PC-9 (cell line): Measurements from ENCODE around the gene FOXI2. TPM values are rescaled to one million over a fixed set of nuclear protein-coding genes. Genes with fewer than 3 reads are reported as not detected.

ENCODE experiments used
- BruUV-seq: library from RNA; stranded (reverse); fragments of 400-500 nt; replicated peaks from 2 replicates; lab custom pipeline; 2021; lab: Mats Ljungman, UMichigan
- CTCF ChIA-PET: fragments of 300-600 bp; sonication (Branson Sonifier 250); formaldehyde crosslinking; loops from one replicate; lab custom pipeline; 2022; ENCODE audit warnings: antibody characterized with exemption; lab: Charles Lee
- POLR2A ChIA-PET: fragments of 300-600 bp; sonication (Branson Sonifier 250); formaldehyde crosslinking; loops from one replicate; lab custom pipeline; 2022; ENCODE audit warnings: antibody characterized with exemption; ENCODE audit not compliant: unreplicated experiment; lab: Charles Lee
- DNase-seq, 2 experiments: peaks; one replicate each; pipeline versions ENCODE4 v3.0.0 to v3.0.0-alpha.2; 2015 to 2022; ENCODE audit warnings: mixed read lengths in 1 of 2
- H2AFZ ChIP-seq: fragments of 200-600 bp; sonication (generic); 2 replicates; pipeline ENCODE4 v1.8.1; 2017; ENCODE audit warnings: antibody characterized with exemption
- H3F3A ChIP-seq: fragments of 200-600 bp; sonication (generic); 2 replicates; pipeline ENCODE4 v1.8.1; 2017; ENCODE audit warnings: antibody characterized with exemption, mild to moderate bottlenecking, low read depth; ENCODE audit not compliant: insufficient read depth
- H3K27ac ChIP-seq: fragments of 200-600 bp; sonication (generic); 2 replicates; pipeline ENCODE4 v1.6.1; 2016; ENCODE audit warnings: mixed run types
- H3K27me3 ChIP-seq: fragments of 200-600 bp; sonication (generic); 2 replicates; pipeline ENCODE4 v1.6.1; 2016; ENCODE audit warnings: low read depth, mixed run types; ENCODE audit not compliant: insufficient read depth
- H3K36me3 ChIP-seq: fragments of 200-600 bp; sonication (generic); 2 replicates; pipeline ENCODE4 v1.6.1; 2016; ENCODE audit warnings: low read depth, mixed run types
- H3K4me1 ChIP-seq: fragments of 200-600 bp; sonication (generic); replicated peaks from 2 replicates; pipeline ENCODE4 v1.6.1; 2016; ENCODE audit warnings: mixed run types; ENCODE audit not compliant: insufficient read depth
- H3K4me2 ChIP-seq: fragments of 200-600 bp; sonication (generic); 2 replicates; pipeline ENCODE4 v1.6.1; 2017; ENCODE audit warnings: mixed run types
- H3K4me3 ChIP-seq: fragments of 200-600 bp; sonication (generic); 2 replicates; pipeline ENCODE4 v1.6.1; 2016; ENCODE audit warnings: mixed run types
- H3K79me2 ChIP-seq: fragments of 200-600 bp; sonication (generic); 2 replicates; pipeline ENCODE4 v1.6.1; 2017; ENCODE audit warnings: low read depth, mixed run types
- H3K9me2 ChIP-seq: fragments of 200-600 bp; sonication (generic); 2 replicates; pipeline ENCODE4 v1.8.1; 2017; ENCODE audit warnings: mild to moderate bottlenecking; ENCODE audit not compliant: insufficient read depth
- H3K9me3 ChIP-seq: fragments of 200-600 bp; sonication (generic); 2 replicates; pipeline ENCODE4 v1.8.1; 2016; ENCODE audit warnings: low read depth; ENCODE audit not compliant: insufficient read depth
- H4K20me1 ChIP-seq: fragments of 200-600 bp; sonication (generic); 2 replicates; pipeline ENCODE4 v1.8.1; 2017; ENCODE audit not compliant: insufficient read depth
- EZH2 ChIP-seq: fragments of 200-600 bp; sonication (generic); IDR thresholded peaks from 2 replicates; pipeline ENCODE4 v1.8.0; 2017; ENCODE audit warnings: antibody characterized with exemption, low read depth
- intact Hi-C: fragments of 100-400 bp; cut with micrococcal nuclease; formaldehyde crosslinking; loops from one replicate; pipeline ENCODE4 v1.10.0; 2022; ENCODE audit not compliant: unreplicated experiment
- total RNA-seq: library from RNA; stranded (reverse); gene quantifications from 2 replicates; pipeline ENCODE4 v1.2.3, GENCODE V29; 2021
- TF ChIP-seq, protein P1 (sequence below): fragments of 200-600 bp; sonication (generic); conservative IDR thresholded peaks from 2 replicates; pipeline ENCODE4 v1.6.1; 2017; ENCODE audit warnings: mixed run types, antibody characterized with exemption, mild to moderate bottlenecking, moderate library complexity

FOXI2 gene
- total RNA-seq, 1 experiment from 2014 or later = not detected

DNA sequence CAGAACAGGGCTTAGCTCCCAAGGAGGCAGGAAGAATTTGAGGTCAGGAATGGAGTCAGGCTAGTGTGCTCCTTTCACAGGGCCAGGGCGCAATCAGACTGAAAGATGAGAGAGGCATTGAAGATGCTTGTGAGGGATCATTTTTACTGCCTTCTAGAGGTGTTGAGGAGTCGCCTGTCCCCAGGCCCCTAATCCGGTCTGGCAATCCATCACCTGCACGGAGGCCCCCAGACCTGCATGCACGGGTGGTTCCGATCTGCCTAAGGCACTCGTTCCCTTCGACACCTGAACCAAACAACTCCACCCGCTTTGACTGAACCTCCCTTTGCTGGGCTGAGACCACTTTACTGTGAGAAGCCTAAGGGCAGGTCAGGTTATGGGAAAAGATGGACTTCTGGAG is 8.0 kb downstream of the FOXI2 start:
- intact Hi-C loops = no loop called here
- no TSS peak for BruUV-seq

DNA sequence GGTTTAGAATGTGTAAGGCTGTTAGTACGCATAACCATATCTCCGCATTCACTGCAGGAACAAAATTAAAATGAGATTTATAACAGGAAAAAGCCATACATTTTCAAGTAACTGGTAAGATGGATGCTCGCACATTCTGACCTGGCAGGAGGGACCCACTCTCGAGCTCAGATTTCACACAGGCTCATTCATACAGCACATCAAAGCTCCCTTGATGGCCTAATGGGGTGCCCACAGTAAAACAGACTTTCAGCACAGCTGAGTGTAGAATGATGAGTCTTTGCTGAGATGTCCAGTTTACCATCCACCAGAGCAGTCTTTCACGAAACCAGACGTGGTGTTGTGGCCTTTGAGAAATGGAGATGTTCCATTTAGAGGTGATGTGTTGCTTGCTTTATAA is 8.9 kb downstream of the FOXI2 start:
- no peak overlapping the region for H3K27ac ChIP-seq
- ChIA-PET POLR2A (interaction anchor here (0.7 kb wide), 1 partner anchor 202 kb away, joined by 3 read pairs; no protein-coding TSS in a partner anchor), CTCF (no interaction called here)
- no peaks in the 10 kb centered on the region for H4K20me1 ChIP-seq
- no peak overlapping the region for H2AFZ ChIP-seq
- no peak overlapping the region for H3K4me3 ChIP-seq
- peaks cover 3% of the 10 kb centered on the region; the same call in 1 of the 2 replicates for H3K27me3 ChIP-seq
- H3K4me2 ChIP-seq = no peak overlapping the region
- intact Hi-C loops = no loop called here
- no peaks in the 10 kb centered on the region for H3F3A ChIP-seq
- BruUV-seq = no TSS peak
- no peaks in the 10 kb centered on the region for H3K79me2 ChIP-seq
- H3K9me3 ChIP-seq = no peaks in the 10 kb centered on the region
- no peaks in the 10 kb centered on the region for H3K4me1 ChIP-seq
- no peaks in the 10 kb centered on the region for H3K9me2 ChIP-seq
- DNase-seq = no peak
- no peaks in the 10 kb centered on the region for H3K36me3 ChIP-seq
- TF ChIP-seq EZH2 = no peak
- TF ChIP-seq, protein P1, sequence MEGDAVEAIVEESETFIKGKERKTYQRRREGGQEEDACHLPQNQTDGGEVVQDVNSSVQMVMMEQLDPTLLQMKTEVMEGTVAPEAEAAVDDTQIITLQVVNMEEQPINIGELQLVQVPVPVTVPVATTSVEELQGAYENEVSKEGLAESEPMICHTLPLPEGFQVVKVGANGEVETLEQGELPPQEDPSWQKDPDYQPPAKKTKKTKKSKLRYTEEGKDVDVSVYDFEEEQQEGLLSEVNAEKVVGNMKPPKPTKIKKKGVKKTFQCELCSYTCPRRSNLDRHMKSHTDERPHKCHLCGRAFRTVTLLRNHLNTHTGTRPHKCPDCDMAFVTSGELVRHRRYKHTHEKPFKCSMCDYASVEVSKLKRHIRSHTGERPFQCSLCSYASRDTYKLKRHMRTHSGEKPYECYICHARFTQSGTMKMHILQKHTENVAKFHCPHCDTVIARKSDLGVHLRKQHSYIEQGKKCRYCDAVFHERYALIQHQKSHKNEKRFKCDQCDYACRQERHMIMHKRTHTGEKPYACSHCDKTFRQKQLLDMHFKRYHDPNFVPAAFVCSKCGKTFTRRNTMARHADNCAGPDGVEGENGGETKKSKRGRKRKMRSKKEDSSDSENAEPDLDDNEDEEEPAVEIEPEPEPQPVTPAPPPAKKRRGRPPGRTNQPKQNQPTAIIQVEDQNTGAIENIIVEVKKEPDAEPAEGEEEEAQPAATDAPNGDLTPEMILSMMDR = no peak

More for the DNA sequence above, 8.0 kb downstream of the FOXI2 start:
- Histone ChIP-seq H4K20me1 (no peaks in the 10 kb centered on the region), H3K4me2 (no peak overlapping the region), H3K27ac (no peak overlapping the region), H3K27me3 (peaks cover 3% of the 10 kb centered on the region; the same call in 1 of the 2 replicates), H2AFZ (no peak overlapping the region), H3K9me3 (no peaks in the 10 kb centered on the region), H3K9me2 (no peaks in the 10 kb centered on the region), H3K4me3 (no peak overlapping the region), H3K4me1 (no peaks in the 10 kb centered on the region), H3F3A (no peaks in the 10 kb centered on the region), H3K36me3 (no peaks in the 10 kb centered on the region), H3K79me2 (no peaks in the 10 kb centered on the region)
- TF ChIP-seq, protein P1 = no peak
- DNase-seq = no peak
- ChIA-PET CTCF (no interaction called here), POLR2A (no interaction called here)

DNA sequence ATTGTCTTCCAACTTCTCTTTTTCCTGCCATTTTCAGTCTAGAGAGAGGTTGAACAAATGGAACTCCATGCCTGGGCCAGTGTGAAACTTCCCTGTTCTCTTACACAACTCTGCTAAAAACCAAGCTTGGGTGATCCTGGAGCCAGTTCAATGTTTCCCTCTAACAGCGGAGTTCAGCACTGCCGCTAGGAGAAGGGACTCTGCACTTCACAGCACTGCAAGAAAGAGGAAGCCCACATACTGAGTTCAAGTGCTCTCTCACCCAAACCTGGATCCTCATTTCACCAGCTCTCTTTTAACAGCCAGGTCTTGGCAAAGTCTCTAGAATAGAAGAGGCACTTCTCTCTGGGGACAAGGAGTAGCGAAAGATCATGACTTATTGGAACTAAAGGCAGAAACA is 18.8 kb downstream of the FOXI2 start:
- peaks cover 6% of the 10 kb centered on the region; the same call in 1 of the 2 replicates for H3K27me3 ChIP-seq
- no peak overlapping the region for H3K4me3 ChIP-seq
- no peak overlapping the region for H3K4me2 ChIP-seq
- H3F3A ChIP-seq = no peaks in the 10 kb centered on the region
- H3K79me2 ChIP-seq = no peaks in the 10 kb centered on the region
- DNase-seq = no peak
- no peak overlapping the region for H2AFZ ChIP-seq
- TF ChIP-seq, protein P1 = no peak
- TF ChIP-seq EZH2 = no peak
- H3K9me2 ChIP-seq = no peaks in the 10 kb centered on the region
- no TSS peak for BruUV-seq
- intact Hi-C loops = no loop called here
- H3K9me3 ChIP-seq = no peaks in the 10 kb centered on the region
- H3K27ac ChIP-seq = no peak overlapping the region
- H3K4me1 ChIP-seq = no peaks in the 10 kb centered on the region
- no peaks in the 10 kb centered on the region for H4K20me1 ChIP-seq
- CTCF ChIA-PET = no interaction called here
- no peaks in the 10 kb centered on the region for H3K36me3 ChIP-seq
- POLR2A ChIA-PET = no interaction called here
